Endothelial cell of umbilical vein (primary cell): ENCODE data around the gene TRAPPC10. TPM values are rescaled to one million over a fixed set of nuclear protein-coding genes. Genes with fewer than 3 reads are reported as not detected.

ENCODE experiments used
- BruUV-seq: library from RNA; stranded (reverse); fragments of 400-500 nt; replicated peaks from 2 replicates; lab custom pipeline; 2021; lab: Mats Ljungman, UMichigan
- CTCF ChIA-PET: fragments of 300-600, 350-600 bp; sonication (Branson Sonifier 250); formaldehyde crosslinking; loops from one replicate; lab custom pipeline; 2021; ENCODE audit warnings: antibody characterized with exemption, inconsistent platforms; lab: Charles Lee
- POLR2A ChIA-PET: fragments of 300-600, 350-600 bp; sonication (Branson Sonifier 250); formaldehyde crosslinking; loops from one replicate; lab custom pipeline; 2021; ENCODE audit warnings: antibody characterized with exemption, inconsistent platforms; lab: Charles Lee
- DNase-seq: peaks from one replicate; pipeline ENCODE4 v3.0.0-alpha.2; 2011; ENCODE audit warnings: low read depth, low spot score
- FAIRE-seq: peaks from 2 replicates; lab custom pipeline; 2011; peaks lifted over from hg19 to GRCh38; lab: Jason Lieb, UNC
- H2AFZ ChIP-seq: 2 replicates; pipeline ENCODE4 v1.6.0; 2012; ENCODE audit warnings: low read depth, low read length, control low read depth, inconsistent platforms
- H3K27ac ChIP-seq: 2 replicates; pipeline ENCODE4 v1.5.1; 2011; ENCODE audit warnings: low read depth, mild to moderate bottlenecking, control low read depth, low read length, moderate library complexity; ENCODE audit not compliant: insufficient read depth
- H3K27me3 ChIP-seq, 2 experiments: 2 replicates each; pipeline versions ENCODE4 v1.6.0 to v1.6.1; 2011; ENCODE audit warnings: low read length in 2 of 2, mixed read lengths in 1 of 2; ENCODE audit not compliant: control insufficient read depth in 2 of 2, insufficient read depth in 2 of 2
- H3K36me3 ChIP-seq, 2 experiments: 2 replicates in 1 of 2; 3 replicates in 1 of 2; pipeline ENCODE4 v1.5.1; 2011; ENCODE audit warnings: low read length in 2 of 2, mild to moderate bottlenecking in 1 of 2, moderate library complexity in 1 of 2; ENCODE audit not compliant: control insufficient read depth in 2 of 2, insufficient read depth in 2 of 2; ENCODE audit errors: extremely low read depth in 1 of 2
- H3K4me1 ChIP-seq: 3 replicates; pipeline ENCODE4 v1.5.1; 2011; ENCODE audit warnings: mild to moderate bottlenecking, low read length; ENCODE audit not compliant: control insufficient read depth, insufficient read depth; ENCODE audit errors: extremely low read depth
- H3K4me2 ChIP-seq: 2 replicates; pipeline ENCODE4 v1.6.1; 2011; ENCODE audit warnings: low read length, control low read depth, mixed read lengths; ENCODE audit not compliant: insufficient read depth
- H3K4me3 ChIP-seq, 3 experiments: fragments of 200-600 bp in 1 of 3; sonication (generic), shearing (Covaris generic) in 1 of 3; replicated peaks in 1 of 3; 2 replicates each; pipeline ENCODE4 v1.5.1; 2011 to 2016; ENCODE audit warnings: control low read depth in 3 of 3, low read length in 3 of 3, mild to moderate bottlenecking in 2 of 3, inconsistent platforms in 1 of 3, low read depth in 1 of 3, moderate library complexity in 1 of 3; ENCODE audit not compliant: insufficient read depth in 1 of 3
- H3K79me2 ChIP-seq: 2 replicates; pipeline ENCODE4 v1.6.0; 2012; ENCODE audit warnings: low read length, inconsistent platforms; ENCODE audit not compliant: control insufficient read depth, insufficient read depth
- H3K9ac ChIP-seq: replicated peaks from 2 replicates; pipeline ENCODE3; 2011; ENCODE audit warnings: low read length, control low read depth; ENCODE audit not compliant: insufficient read depth; ENCODE audit errors: extremely low read depth
- H3K9me1 ChIP-seq: replicated peaks from 3 replicates; pipeline ENCODE4 v1.6.0; 2011; ENCODE audit warnings: mild to moderate bottlenecking, low read length; ENCODE audit not compliant: control insufficient read depth, insufficient read depth; ENCODE audit errors: extremely low read depth
- H3K9me3 ChIP-seq: replicated peaks from 2 replicates; pipeline ENCODE4 v1.5.1; 2012; ENCODE audit warnings: low read length, inconsistent platforms; ENCODE audit not compliant: control insufficient read depth, insufficient read depth
- H4K20me1 ChIP-seq: replicated peaks from 2 replicates; pipeline ENCODE3; 2011; ENCODE audit warnings: mild to moderate bottlenecking, low read length; ENCODE audit not compliant: control insufficient read depth, insufficient read depth; ENCODE audit errors: extremely low read depth
- EZH2 ChIP-seq: IDR thresholded peaks from 2 replicates; pipeline ENCODE4 v1.6.1; 2012; ENCODE audit warnings: borderline replicate concordance, low read depth, mild to moderate bottlenecking, moderate library complexity, low read length, inconsistent platforms; ENCODE audit not compliant: severe bottlenecking
- FOS ChIP-seq: IDR thresholded peaks from 2 replicates; pipeline ENCODE4 v1.6.1; 2011; ENCODE audit warnings: mild to moderate bottlenecking, low read length, moderate library complexity, borderline replicate concordance; ENCODE audit not compliant: insufficient read depth
- GATA2 ChIP-seq: IDR thresholded peaks from 2 replicates; pipeline ENCODE4 v1.7.0; 2011; ENCODE audit warnings: low read depth, mild to moderate bottlenecking, moderate library complexity, mixed read lengths, low read length; ENCODE audit not compliant: insufficient read length, insufficient read depth
- JUN ChIP-seq: IDR thresholded peaks from 2 replicates; pipeline ENCODE4 v1.6.1; 2011; ENCODE audit warnings: borderline replicate concordance, low read depth; ENCODE audit not compliant: insufficient read length, insufficient read depth
- MYC ChIP-seq: IDR thresholded peaks from one replicate; pipeline ENCODE4 v1.6.1; 2011; ENCODE audit warnings: mild to moderate bottlenecking, low read depth, low read length
- POLR2A ChIP-seq: IDR thresholded peaks from 2 replicates; pipeline ENCODE4 v1.6.1; 2012; ENCODE audit warnings: low read depth, mild to moderate bottlenecking, control low read depth, low read length
- POLR2AphosphoS5 ChIP-seq: IDR thresholded peaks from 2 replicates; pipeline ENCODE4 v1.6.1; 2012; ENCODE audit warnings: low read depth, mild to moderate bottlenecking, control low read depth, low read length, moderate library complexity; ENCODE audit not compliant: insufficient read depth
- dilution Hi-C: fragments of 300-500 bp; cut with MboI; formaldehyde crosslinking; loops from one replicate; pipeline ENCODE4 v1.15.0; 2019; ENCODE audit warnings: low sequenced_read_pairs; ENCODE audit not compliant: extremely low pct_ligation_motif_present
- intact Hi-C: fragments of 100-400 bp; cut with micrococcal nuclease; formaldehyde crosslinking; loops from one replicate; pipeline ENCODE4 v1.10.0; 2022
- polyA plus RNA-seq, 4 experiments: library from polyadenylated mRNA; depleted of rRNA in 3 of 4; stranded (reverse) in 3 of 4; unstranded in 1 of 4; fragments of >200 nt; gene quantifications; 2 replicates each; pipeline versions ENCODE4 v1.2.1 to v1.2.3, GENCODE V29; 2011 to 2012; ENCODE audit warnings: missing spikeins in 1 of 4
- total RNA-seq: library from RNA; stranded (reverse); gene quantifications from 2 replicates; pipeline ENCODE4 v1.2.3, GENCODE V29; 2021
- TF ChIP-seq, protein P1 (sequence below): IDR thresholded peaks from 2 replicates; pipeline ENCODE4 v1.6.1; 2011; ENCODE audit not compliant: insufficient read depth, insufficient read length
- TF ChIP-seq, protein P2 (sequence below), 2 donors: IDR thresholded peaks; 1 replicate in 1 of 2; 2 replicates in 1 of 2; pipeline ENCODE4 v1.5.1; 2011; ENCODE audit warnings: low read length in 2 of 2, mild to moderate bottlenecking in 2 of 2, moderate library complexity in 2 of 2, control low read depth in 1 of 2, inconsistent platforms in 1 of 2, low read depth in 1 of 2; ENCODE audit not compliant: insufficient read depth in 1 of 2; ENCODE audit errors: extremely low read depth in 1 of 2

The TRAPPC10 gene
- total and polyA plus RNA-seq, 2 donors (not counting 3 experiments of a cell fraction or from before 2014, with no cell fraction given), result 21.5 to 33.6 TPM

DNA sequence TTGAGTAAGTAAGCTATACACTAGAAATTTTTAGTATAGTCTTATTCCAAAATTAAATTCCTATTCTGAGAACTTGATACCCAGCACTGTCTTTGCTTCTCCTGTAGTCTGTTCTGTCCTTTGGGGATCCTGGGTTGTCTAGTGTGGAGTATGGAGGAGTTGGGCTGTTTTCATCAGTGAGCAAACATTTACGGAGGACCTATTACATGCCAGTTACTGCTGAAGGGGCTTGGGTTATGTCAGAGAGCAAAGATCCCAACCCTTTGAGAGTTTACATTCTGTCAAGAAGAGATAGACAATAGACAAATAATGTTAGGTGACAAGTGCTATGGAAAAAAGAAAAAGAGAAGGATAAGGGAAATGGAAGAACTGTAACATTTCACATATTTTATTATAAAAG lies 9.0 kb downstream of the TRAPPC10 start:
- H3K36me3 ChIP-seq, result no peaks in the 10 kb centered on the region
- TF ChIP-seq MYC (no peak), EZH2 (no peak), POLR2A (no peak), JUN (no peak), GATA2 (no peak), POLR2AphosphoS5 (no peak), FOS (no peak)
- TF ChIP-seq, protein P1, sequence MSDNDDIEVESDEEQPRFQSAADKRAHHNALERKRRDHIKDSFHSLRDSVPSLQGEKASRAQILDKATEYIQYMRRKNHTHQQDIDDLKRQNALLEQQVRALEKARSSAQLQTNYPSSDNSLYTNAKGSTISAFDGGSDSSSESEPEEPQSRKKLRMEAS, result no peak
- TF ChIP-seq, protein P2, sequence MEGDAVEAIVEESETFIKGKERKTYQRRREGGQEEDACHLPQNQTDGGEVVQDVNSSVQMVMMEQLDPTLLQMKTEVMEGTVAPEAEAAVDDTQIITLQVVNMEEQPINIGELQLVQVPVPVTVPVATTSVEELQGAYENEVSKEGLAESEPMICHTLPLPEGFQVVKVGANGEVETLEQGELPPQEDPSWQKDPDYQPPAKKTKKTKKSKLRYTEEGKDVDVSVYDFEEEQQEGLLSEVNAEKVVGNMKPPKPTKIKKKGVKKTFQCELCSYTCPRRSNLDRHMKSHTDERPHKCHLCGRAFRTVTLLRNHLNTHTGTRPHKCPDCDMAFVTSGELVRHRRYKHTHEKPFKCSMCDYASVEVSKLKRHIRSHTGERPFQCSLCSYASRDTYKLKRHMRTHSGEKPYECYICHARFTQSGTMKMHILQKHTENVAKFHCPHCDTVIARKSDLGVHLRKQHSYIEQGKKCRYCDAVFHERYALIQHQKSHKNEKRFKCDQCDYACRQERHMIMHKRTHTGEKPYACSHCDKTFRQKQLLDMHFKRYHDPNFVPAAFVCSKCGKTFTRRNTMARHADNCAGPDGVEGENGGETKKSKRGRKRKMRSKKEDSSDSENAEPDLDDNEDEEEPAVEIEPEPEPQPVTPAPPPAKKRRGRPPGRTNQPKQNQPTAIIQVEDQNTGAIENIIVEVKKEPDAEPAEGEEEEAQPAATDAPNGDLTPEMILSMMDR (IDR thresholded peaks at IDR 0.05; ENCODE audit: extremely low read depth in 1 of 2, insufficient read depth in 1 of 2, low read depth in 1 of 2, low read length in 2 of 2), result no peak
- no peak overlapping the region for H2AFZ ChIP-seq
- peaks cover 3% of the 10 kb centered on the region for H3K4me1 ChIP-seq
- peaks cover 4% of the 10 kb centered on the region for H4K20me1 ChIP-seq
- ChIA-PET POLR2A (no interaction called here), CTCF (interaction anchor here (0.9 kb wide), 1 partner anchor 13 kb away, joined by 3 read pairs; no protein-coding TSS in a partner anchor)
- no peaks in the 10 kb centered on the region for H3K9me1 ChIP-seq
- no TSS peak for BruUV-seq
- dilution Hi-C loops (no loop called here), intact Hi-C loops (no loop called here)
- H3K4me2 ChIP-seq, result no peak overlapping the region
- no peak overlapping the region for H3K9ac ChIP-seq
- H3K4me3 ChIP-seq, result no peak overlapping the region
- no peaks in the 10 kb centered on the region for H3K27me3 ChIP-seq
- no peak overlapping the region for H3K27ac ChIP-seq
- no peaks in the 10 kb centered on the region for H3K9me3 ChIP-seq
- FAIRE-seq (no peak), DNase-seq (no peak)
- peaks cover 90% of the 10 kb centered on the region for H3K79me2 ChIP-seq
